Tibial artery (tissue), 4 donors: ENCODE results near the gene UST.

Source experiments
- DNase-seq, 2 donors: peaks; one replicate each; pipeline ENCODE4 v3.0.0-alpha.2; 2019
- H3K27ac ChIP-seq, 2 donors: fragments of 200-600 bp; sonication (generic) in 1 of 2; 1 replicate in 1 of 2; 2 replicates in 1 of 2; pipeline ENCODE4 v1.5.1; 2018 to 2019; ENCODE audit warnings: mild to moderate bottlenecking in 1 of 2
- H3K27me3 ChIP-seq, 2 donors: fragments of 200-600 bp; sonication (generic) in 1 of 2; one replicate each; pipeline versions ENCODE4 v1.5.1 to v1.6.0; 2016 to 2019
- H3K36me3 ChIP-seq, 3 donors: fragments of 200-600 bp; sonication (generic) in 2 of 3; one replicate each; pipeline ENCODE4 v1.5.1; 2016 to 2019; ENCODE audit warnings: mild to moderate bottlenecking in 2 of 3
- H3K4me1 ChIP-seq, 4 donors: fragments of 200-600 bp; sonication (generic) in 2 of 4; 1 replicate in 3 of 4; 2 replicates in 1 of 4; pipeline ENCODE4 v1.5.1; 2016 to 2019
- H3K4me3 ChIP-seq, 2 donors: fragments of 200-600 bp; sonication (generic) in 1 of 2; 1 replicate in 1 of 2; 2 replicates in 1 of 2; pipeline ENCODE4 v1.5.1; 2018 to 2019; ENCODE audit warnings: mild to moderate bottlenecking in 2 of 2
- H3K9me3 ChIP-seq, 3 donors: fragments of 200-600 bp; sonication (generic) in 1 of 3; one replicate each; pipeline ENCODE4 v1.5.1; 2016 to 2019
- CTCF ChIP-seq, 2 experiments: fragments of 200-600 bp in 1 of 2; fragments of 450-650 bp in 1 of 2; IDR thresholded peaks; one replicate each; pipeline ENCODE4 v1.5.1; 2017 to 2019; ENCODE audit warnings: antibody characterized with exemption in 2 of 2, mild to moderate bottlenecking in 1 of 2, moderate library complexity in 1 of 2
- intact Hi-C: fragments of 100-400 bp; cut with DNase I; formaldehyde crosslinking; loops from one replicate; pipeline ENCODE4 v1.15.0; 2023; ENCODE audit warnings: low total_unique reads

Gene UST

GRCh38 chr6:148968771-148969602 is 222.2 kb downstream of the UST start:
- intact Hi-C loops = no loop called here
- Histone ChIP-seq H3K9me3 (no peaks in the 10 kb centered on the region), H3K36me3 (peaks cover 0 to 6% (median 0%) of the 10 kb centered on the region in 3 donors), H3K27me3 (no peaks in the 10 kb centered on the region), H3K4me3 (no peak overlapping the region), H3K27ac (no peak overlapping the region), H3K4me1 (peaks cover 0 to 31% (median 3%) of the 10 kb centered on the region in 4 donors)
- no peak for DNase-seq
- no peak for TF ChIP-seq CTCF (IDR thresholded peaks at IDR 0.05)

DNA sequence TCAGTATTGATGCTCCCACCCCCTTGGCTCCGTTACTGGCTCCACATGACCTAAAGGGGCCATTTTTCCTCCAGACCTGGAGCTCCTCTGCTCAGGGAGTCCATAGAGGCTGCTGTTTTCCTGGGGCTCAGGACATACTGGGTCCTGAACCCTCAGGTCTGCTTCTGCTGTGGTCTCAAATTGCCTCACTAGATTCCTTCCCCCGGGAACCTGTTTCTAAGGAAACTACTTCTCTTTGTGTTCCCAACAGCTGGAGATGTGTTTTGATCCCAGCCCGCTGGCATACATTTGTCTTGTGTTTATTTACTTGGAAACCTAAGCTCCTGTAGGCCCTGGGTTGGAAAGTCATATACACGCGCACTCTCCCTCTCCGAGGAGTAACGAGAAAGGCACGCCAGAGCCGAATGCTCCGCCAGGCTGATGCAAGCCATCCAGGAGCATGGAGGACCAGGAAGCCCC is 222.8 kb downstream of the UST start:
- DNase-seq = peak in 1 of 2 donors; percentile 71
- TF ChIP-seq CTCF (IDR thresholded peaks at IDR 0.05) = no peak
- intact Hi-C loops = no loop called here
- no peaks in the 10 kb centered on the region for H3K9me3 ChIP-seq
- H3K4me1 ChIP-seq = peaks cover 0 to 31% (median 3%) of the 10 kb centered on the region in 4 donors
- no peak overlapping the region for H3K4me3 ChIP-seq
- no peak overlapping the region for H3K27ac ChIP-seq
- no peaks in the 10 kb centered on the region for H3K27me3 ChIP-seq
- H3K36me3 ChIP-seq = peaks cover 0 to 1% (median 0%) of the 10 kb centered on the region in 3 donors

GRCh38 chr6:148971031-148971927 is 224.4 kb downstream of the UST start:
- H3K36me3 ChIP-seq = no peaks in the 10 kb centered on the region
- peaks cover 0 to 31% (median 3%) of the 10 kb centered on the region in 4 donors for H3K4me1 ChIP-seq
- intact Hi-C loops = no loop called here
- H3K4me3 ChIP-seq = no peak overlapping the region
- no peak overlapping the region for H3K27ac ChIP-seq
- no peak for TF ChIP-seq CTCF (IDR thresholded peaks at IDR 0.05)
- no peak for DNase-seq
- H3K9me3 ChIP-seq = no peaks in the 10 kb centered on the region
- no peaks in the 10 kb centered on the region for H3K27me3 ChIP-seq

GRCh38 chr6:148972481-148972880 is 225.7 kb downstream of the UST start:
- no peak overlapping the region for H3K27ac ChIP-seq
- TF ChIP-seq CTCF (IDR thresholded peaks at IDR 0.05) = no peak
- no peaks in the 10 kb centered on the region for H3K9me3 ChIP-seq
- H3K27me3 ChIP-seq = no peaks in the 10 kb centered on the region
- no peaks in the 10 kb centered on the region for H3K36me3 ChIP-seq
- peaks cover 0 to 31% (median 3%) of the 10 kb centered on the region in 4 donors for H3K4me1 ChIP-seq
- intact Hi-C loops = no loop called here
- DNase-seq = no peak
- H3K4me3 ChIP-seq = no peak overlapping the region

DNA sequence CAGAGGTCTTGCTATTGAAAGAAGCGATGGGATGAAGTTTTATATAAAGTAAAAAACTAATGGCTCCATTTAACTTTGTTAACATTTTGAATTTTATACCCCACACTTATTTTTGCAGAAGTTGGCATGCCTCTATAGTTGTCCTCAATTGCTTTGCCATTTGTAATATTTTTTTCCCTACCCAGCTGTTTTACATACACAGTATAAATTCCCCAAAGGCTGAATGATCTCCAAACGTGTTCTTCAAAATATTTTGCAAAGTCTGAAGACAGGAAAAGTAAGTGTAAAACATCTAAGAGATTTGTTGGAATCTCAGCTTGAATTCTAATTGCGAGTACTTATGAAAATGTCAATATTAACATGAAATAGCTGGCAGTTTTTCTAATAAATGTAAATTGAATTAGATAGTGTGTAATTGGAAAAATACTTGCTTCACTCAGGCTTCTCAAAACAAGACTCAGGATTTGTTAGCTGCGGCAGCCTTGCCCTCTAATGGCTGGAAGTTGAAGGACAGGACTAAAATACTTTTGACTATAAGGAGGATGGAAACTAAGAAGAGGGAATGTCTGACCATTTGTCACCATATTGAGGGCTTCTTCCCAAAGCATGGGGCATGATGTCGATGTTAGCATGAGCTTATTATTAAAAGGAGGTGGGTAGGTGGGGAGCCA is 226.8 kb downstream of the UST start:
- Histone ChIP-seq H3K9me3 (no peaks in the 10 kb centered on the region), H3K4me1 (peaks cover 0 to 19% (median 3%) of the 10 kb centered on the region in 4 donors), H3K27me3 (no peaks in the 10 kb centered on the region), H3K36me3 (no peaks in the 10 kb centered on the region), H3K27ac (no peak overlapping the region), H3K4me3 (no peak overlapping the region)
- no peak for DNase-seq
- intact Hi-C loops = no loop called here
- peak; percentile 46 to 52 for TF ChIP-seq CTCF (IDR thresholded peaks at IDR 0.05)
